Hepatocyte (in vitro differentiated cells): ENCODE results near the gene PRR35.

Source experiments
- CTCF ChIP-seq: fragments of 200-600 bp; sonication (generic); IDR thresholded peaks from 2 replicates; pipeline ENCODE4 v1.5.1; 2016; ENCODE audit warnings: antibody characterized with exemption, mild to moderate bottlenecking; ENCODE audit not compliant: poor library complexity
- EZH2 ChIP-seq: fragments of 200-600 bp; sonication (generic); IDR thresholded peaks from 2 replicates; pipeline ENCODE4 v1.6.1; 2016; ENCODE audit warnings: antibody characterized with exemption, mild to moderate bottlenecking, borderline replicate concordance

- TF ChIP-seq CTCF (peak; percentile 45), EZH2 (no peak)
Observed at GRCh38 chr16:546909-547770, 13.1 kb upstream of the PRR35 start.
